Medulla oblongata (tissue), 1 donor: ENCODE data around the gene BABAM2.
"Not testable (repeated sequence)": the region's sequence is repeated elsewhere in the genome, so short reads cannot be mapped to it uniquely, and the experiment has no call there.

Source experiments
- DNase-seq: peaks from one replicate; pipeline ENCODE4 v3.0.0-alpha.2; 2015; ENCODE audit errors: extremely low spot score

Gene BABAM2

DNA sequence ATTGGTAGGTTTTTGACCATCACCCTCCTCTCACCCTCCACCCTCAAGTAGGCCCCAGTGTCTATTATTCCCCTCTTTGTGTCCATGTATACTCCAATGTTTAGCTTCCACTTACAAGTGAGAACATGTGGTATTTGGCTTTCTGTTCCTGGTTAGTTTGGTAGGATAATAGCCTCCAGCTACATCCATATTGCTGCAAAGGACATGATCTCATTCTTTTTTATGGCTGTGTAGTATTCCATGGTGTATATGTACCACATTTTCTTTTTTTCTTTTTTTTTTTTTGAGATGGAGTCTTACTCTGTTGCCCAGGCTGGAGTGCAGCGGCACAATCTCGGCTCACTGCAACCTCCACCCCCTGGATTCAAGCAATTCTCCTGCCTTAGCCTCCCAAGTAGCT is 88.2 kb downstream of the BABAM2 start:
- not testable (repeated sequence) for DNase-seq

DNA sequence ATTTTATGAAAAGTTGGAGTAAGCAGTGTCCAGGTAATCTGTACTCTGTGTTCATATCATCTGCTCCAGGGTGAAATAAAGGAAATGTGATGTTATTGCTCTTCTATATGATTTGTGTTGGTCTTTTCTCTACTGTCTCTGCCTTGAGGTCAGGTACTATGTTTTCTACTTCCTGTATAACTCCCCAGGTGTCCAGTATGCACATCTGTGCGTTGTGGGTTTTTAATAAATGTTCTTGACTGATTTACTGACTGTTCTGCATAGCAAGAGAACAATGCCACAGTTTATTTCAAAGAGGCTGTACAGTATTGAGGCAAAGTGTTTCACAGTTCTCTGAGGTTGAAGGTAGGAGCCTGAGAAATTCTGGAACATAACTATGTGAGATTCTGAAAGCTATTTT is 89.7 kb downstream of the BABAM2 start:
- no peak for DNase-seq

GRCh38 chr2:27984153-27984552 is 93.6 kb downstream of the BABAM2 start:
- no peak for DNase-seq

DNA sequence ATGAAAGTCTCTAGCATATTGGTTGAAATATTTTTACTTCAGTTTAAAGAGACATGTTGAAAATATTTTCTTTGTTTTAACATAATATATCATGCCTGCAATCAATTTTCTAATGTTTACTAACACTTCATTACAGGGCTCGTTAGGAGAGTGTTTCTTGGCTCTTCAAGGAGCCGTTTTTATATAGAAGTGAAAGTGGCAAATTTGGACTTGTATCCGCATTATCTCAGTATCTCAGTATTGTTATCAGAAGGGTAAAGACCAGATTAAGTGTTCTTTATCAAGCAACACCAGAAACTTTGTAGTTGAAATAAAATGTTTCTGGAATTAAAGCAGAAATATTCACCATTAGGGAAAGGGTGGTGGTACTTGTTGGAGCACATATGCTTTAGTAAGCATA is 97.8 kb downstream of the BABAM2 start:
- DNase-seq: no peak

DNA sequence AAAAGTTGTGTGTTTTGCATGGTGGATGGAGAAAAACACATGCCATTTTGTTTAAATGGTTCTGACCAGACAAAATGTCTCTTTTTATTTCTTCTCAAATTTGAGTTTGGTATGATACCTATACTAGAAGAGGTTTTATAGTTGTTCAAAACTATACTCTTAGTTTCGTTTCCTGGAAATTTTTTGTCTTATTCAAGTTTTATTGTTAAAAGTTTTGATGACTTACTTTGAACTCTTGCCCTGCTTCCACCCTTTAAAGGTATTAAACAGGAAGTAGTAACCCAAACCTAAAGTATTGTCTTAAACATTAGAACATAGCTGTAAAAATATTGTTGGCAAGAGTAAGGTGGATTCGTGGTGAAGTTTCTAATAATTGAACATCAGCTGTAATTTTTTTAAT is 98.2 kb downstream of the BABAM2 start:
- DNase-seq: no peak

- DNase-seq: no peak
Measured at GRCh38 chr2:27989149-27989548, 98.6 kb downstream of the BABAM2 start.

DNA sequence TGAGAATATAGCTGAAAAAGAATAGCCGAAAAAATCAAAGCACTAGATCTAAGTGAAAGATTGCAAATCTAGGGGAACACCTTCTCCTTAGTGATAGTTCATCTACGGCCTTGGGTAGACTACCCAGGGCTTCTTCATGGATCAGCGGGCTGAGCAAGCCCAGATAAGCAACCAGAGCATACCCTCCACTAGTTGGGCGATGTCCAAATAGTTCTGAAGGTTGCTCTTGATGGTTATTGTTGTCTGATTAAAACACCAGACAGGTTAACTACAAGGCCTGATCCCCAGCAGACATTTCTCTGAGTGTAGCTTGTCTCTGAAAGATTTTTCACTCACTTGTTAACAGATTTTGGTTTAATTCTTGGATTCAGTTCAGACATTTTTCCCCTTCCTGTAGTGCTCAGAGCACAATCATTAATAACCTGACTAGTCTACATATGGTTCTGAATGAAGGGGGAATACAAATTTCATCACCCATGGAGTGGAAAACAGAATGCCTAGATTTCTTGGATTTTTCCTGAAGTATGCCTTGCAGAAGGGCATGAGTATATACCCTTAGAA is 99.6 kb downstream of the BABAM2 start:
- DNase-seq: no peak

DNA sequence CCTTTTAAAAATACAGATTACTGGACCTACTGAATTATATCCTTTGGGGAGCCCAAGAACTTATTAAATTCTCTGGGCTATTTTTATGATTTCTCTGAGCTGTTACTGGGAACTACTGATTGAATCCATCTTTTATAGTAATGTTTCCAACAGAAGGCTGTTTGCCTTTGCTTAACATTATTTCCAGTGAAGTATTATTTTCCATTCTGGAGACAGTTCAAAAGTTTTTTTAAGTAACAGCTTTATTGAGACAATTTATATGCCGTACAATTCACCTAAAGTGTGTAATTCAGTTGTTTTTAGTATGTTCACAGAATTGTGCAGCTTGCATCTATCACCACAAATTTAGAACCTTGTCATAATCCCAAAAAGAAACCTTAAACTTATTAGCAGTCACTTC is 100.6 kb downstream of the BABAM2 start:
- DNase-seq: no peak

DNA sequence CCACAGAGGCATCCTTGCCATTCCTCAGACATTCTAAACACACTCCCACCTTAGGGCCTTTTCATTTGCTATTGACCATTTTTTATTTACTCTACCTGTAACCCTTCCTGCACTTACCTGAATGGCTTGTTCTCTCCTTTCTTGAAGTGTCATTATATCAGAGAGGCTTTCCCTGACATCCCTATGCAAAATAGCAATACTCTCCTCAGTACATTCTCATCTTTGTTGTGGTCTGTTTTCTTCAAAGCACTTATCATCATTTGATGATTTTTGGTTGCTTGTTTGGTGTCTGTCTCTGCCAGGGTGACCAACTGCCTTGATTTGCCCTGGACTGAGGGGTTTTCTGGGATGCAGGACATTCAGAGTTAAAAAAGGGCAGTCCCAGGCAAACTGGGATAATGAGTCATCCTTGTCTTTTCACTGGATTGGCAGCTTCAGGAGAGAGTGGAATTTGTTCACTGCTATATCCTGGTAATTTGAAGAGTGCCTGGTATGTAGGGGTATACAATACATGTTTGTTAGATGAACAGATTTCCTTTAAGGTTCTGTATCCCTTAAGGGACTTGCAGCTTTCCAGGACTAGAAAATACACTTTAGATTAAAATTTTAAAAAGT is 102.4 kb downstream of the BABAM2 start:
- DNase-seq: no peak

DNA sequence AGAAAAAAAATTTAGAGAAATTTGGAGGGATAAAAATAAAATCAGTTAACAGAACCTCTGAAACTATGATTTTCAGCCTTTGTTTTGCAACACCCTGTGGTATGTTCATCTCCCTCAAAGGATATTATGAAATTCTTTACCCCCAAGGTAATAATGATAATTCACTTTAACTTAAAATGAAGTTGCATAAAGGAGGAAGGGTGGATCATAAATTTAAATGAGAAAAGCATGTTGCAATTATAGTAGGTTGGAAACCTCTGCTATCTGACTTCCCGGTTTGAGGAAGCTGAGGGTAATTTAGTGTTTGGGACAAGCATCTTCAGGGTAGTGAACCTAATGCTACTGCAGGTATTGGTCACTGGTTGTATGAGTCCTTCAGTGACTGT is 102.9 kb downstream of the BABAM2 start:
- no peak for DNase-seq

GRCh38 chr2:27993950-27994728 is 103.6 kb downstream of the BABAM2 start:
- no peak for DNase-seq

GRCh38 chr2:27996156-27996922 is 105.8 kb downstream of the BABAM2 start:
- DNase-seq: no peak

DNA sequence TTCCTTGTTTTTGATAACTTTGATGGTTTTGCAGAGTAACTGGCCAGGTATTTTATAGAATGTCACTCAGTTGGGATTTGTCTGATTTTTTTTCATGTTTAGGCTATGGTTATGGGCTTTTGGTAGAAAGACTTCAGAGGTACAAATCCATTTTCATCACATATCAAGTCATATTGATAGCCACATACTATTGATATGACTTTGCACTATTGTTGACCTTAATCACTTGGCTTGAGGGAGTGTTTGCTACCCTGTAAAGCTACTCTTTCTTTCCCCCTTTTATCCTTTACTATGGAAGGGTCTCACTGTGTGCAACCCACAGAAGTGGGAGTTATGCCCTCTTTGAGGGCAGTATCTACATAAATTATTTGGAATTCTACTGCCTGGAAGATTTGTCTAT is 109.8 kb downstream of the BABAM2 start:
- DNase-seq: no peak

DNA sequence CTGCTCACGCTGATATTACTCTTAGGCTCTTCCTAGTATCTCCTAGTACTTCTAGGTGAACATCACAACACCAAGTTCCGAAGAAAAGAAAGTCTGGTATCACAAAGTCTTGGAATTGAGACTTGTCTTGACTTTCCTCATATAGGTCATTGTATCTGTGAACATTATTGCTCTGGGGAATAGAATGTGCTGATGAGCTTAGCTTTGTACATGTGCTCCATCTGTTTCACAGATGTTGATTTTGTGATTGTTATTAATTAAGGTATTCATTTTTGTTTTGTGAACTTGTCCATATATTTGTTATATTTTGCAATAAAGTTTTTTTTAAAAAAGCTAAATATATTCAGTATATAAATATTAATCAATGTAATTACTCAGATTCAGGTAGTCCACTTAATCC is 111.7 kb downstream of the BABAM2 start:
- no peak for DNase-seq

DNA sequence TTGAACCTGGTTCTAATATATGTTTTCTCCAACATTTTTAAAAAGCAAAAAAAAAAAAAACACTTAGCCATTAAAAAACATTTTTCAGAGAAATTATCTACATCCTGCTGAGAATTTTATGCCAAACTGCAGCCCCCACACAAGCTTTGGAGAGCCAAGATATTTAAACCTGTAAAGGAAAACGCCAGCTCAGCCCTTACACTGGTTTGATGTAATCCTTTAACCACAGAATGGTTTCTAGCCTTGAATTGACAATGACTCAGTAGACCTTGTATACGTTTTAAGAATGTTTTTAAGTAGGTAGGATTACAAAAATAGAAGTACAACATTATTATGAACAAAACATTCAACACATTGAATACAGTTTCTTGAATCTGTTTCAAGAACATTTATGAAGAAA is 113.6 kb downstream of the BABAM2 start:
- DNase-seq: no peak

- DNase-seq: no peak
Measured at GRCh38 chr2:28009732-28010131, 119.2 kb downstream of the BABAM2 start.

- DNase-seq: no peak
Measured at GRCh38 chr2:28011322-28011737, 120.8 kb downstream of the BABAM2 start.

- DNase-seq: not testable (repeated sequence)
Measured at GRCh38 chr2:28018474-28018873, 127.9 kb downstream of the BABAM2 start.

DNA sequence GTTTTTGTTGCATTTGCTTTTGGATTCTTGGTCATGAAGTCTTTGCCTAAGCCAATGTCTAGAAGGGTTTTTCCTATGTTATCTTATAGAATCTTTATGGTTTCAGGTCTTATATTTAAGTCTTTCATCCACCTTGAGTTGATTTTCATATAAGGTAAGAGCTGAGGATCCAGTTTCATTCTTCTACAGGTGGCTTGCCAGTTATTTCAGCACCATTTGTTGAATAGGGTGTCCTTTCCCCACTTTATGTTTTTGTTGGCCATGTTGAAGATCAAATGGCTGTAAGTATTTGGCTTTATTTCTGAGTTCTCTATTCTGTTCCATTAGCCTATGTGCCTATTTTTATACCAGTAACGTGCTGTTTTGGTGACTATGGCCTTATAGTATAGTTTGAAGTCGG is 129.0 kb downstream of the BABAM2 start:
- not testable (repeated sequence) for DNase-seq

- DNase-seq: no peak
Measured at GRCh38 chr2:28021898-28022297, 131.4 kb downstream of the BABAM2 start.

DNA sequence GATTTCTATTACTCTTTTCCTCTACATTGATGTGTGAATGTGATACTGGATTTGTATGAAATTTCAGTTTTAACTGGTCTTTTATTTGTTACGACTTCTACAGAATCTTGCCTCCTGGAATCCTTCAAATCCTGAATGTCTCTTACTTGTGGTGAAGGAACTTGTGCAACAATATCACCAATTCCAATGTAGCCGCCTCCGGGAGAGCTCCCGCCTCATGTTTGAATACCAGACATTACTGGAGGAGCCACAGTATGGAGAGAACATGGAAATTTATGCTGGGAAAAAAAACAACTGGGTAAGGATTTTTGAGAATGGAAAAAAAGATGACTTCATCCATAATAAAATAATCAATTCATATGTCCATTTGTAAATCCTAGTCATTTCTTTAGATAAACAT is 134.6 kb downstream of the BABAM2 start:
- no peak for DNase-seq

- DNase-seq: not testable (repeated sequence)
Measured at GRCh38 chr2:28026230-28026629, 135.7 kb downstream of the BABAM2 start.

DNA sequence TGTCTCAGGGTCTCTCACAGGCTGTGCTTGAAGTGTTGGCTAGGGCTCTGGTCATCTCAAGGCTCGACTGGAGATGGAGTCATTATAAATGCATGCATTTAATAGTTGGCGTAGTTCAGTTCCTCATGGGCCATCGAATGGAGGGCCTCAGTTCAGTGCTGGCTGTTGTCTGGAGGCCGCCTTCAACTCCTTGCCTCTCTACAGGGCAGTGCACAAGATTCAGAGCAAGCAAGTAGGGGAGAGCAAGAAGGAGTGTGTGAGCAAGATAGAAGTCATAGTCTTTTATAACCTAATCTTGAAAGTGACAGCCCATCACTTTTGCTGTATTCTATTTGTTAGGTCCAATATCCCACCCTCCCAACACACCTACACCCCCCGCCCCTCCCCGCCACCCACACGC is 137.5 kb downstream of the BABAM2 start:
- no peak for DNase-seq
